Measurements from ENCODE around the gene KIF3A. TPM values are rescaled to one million over a fixed set of nuclear protein-coding genes. Genes with fewer than 3 reads are reported as not detected.

Gene KIF3A
- total and polyA plus RNA-seq, 7 experiments from 2014 or later, result 7.5 to 30.0 (median 11.4) TPM

- H3K27ac Mint-ChIP-seq, result peak overlapping the region; percentile 84 to 94 (median 92)
- H3K36me3 Mint-ChIP-seq, result peaks cover 0 to 9% (median 7%) of the 10 kb centered on the region in 5 donors
Measured at GRCh38 chr5:132737982-132738681, 786 bp upstream of the KIF3A start.

GRCh38 chr5:132734687-132735086 is 2.7 kb downstream of the KIF3A start:
- H3K27ac Mint-ChIP-seq, result no peak overlapping the region
- peaks cover 0 to 7% (median 0%) of the 10 kb centered on the region in 5 donors for H3K27me3 Mint-ChIP-seq
- peaks cover 0 to 21% (median 14%) of the 10 kb centered on the region in 5 donors for H3K36me3 Mint-ChIP-seq
- no peak overlapping the region for H3K4me3 ChIP-seq (ENCODE audit: low read length)
- H3K9me3 Mint-ChIP-seq, result no peaks in the 10 kb centered on the region
- intact Hi-C loops (cut with micrococcal nuclease), result loop anchor here (5.0 to 10.0 kb wide), 5 partner anchors 133 to 2003 kb away; partner anchors contain the start of genes CAMLG (in 1 of the 2), FNIP1 (in 1 of the 2), GDF9 (in 1 of the 2) and RAPGEF6 (in 1 of the 2)
- POLR2A ChIA-PET, result no interaction called here
- peak overlapping the region in 2 of 10 donors; percentile 21 to 24 for H3K4me3 Mint-ChIP-seq
- no peaks in the 10 kb centered on the region for H3K27me3 ChIP-seq (ENCODE audit: control insufficient read depth in 2 of 2, insufficient read depth in 2 of 2, low read length in 2 of 2)
- CTCF ChIA-PET, result no interaction called here
- ATAC-seq (no peak), DNase-seq (no peak)
- peaks cover 18 to 56% (median 40%) of the 10 kb centered on the region in 7 donors for H3K4me1 Mint-ChIP-seq
- H3K9me3 ChIP-seq (ENCODE audit: control insufficient read depth in 2 of 3, low read length in 3 of 3), result no peaks in the 10 kb centered on the region
- H3K27ac ChIP-seq (ENCODE audit: low read depth, low read length), result no peak overlapping the region
- H3K36me3 ChIP-seq (ENCODE audit: control insufficient read depth in 2 of 3, insufficient read depth in 3 of 3, low read length in 3 of 3), result peaks cover 0 to 7% (median 0%) of the 10 kb centered on the region in 3 experiments
- H3K4me1 ChIP-seq (ENCODE audit: control insufficient read depth in 2 of 2, insufficient read depth in 2 of 2, low read length in 2 of 2), result peaks cover 13 to 18% of the 10 kb centered on the region in 2 donors

More at GRCh38 chr5:132737982-132738681, 786 bp upstream of the KIF3A start:
- ChIA-PET POLR2A (interaction anchor here (0.6 to 2.7 kb wide), 7 partner anchors 9 to 1192 kb away, joined by 3 to 48 read pairs (median 3); partner anchors contain the start of genes CCNI2, GDF9, RAD50 and SLC22A5), CTCF (interaction anchor here (0.8 to 1.5 kb wide), 4 partner anchors 8 to 132 kb away, joined by 4 read pairs; partner anchors contain the start of gene CCNI2)
- Mint-ChIP-seq H3K9me3 (peaks cover 0 to 1% (median 0%) of the 10 kb centered on the region in 11 donors), H3K27me3 (peaks cover 0 to 22% (median 5%) of the 10 kb centered on the region in 5 donors), H3K4me3 (peak overlapping the region; percentile 87 to 94 (median 92)), H3K4me1 (peaks cover 14 to 50% (median 36%) of the 10 kb centered on the region in 7 donors)
- peaks cover 0 to 3% (median 0%) of the 10 kb centered on the region in 3 experiments for H3K36me3 ChIP-seq (ENCODE audit: control insufficient read depth in 2 of 3, insufficient read depth in 3 of 3, low read length in 3 of 3)
- H3K27me3 ChIP-seq (ENCODE audit: control insufficient read depth in 2 of 2, insufficient read depth in 2 of 2, low read length in 2 of 2), result no peaks in the 10 kb centered on the region
- intact Hi-C loops (cut with micrococcal nuclease), result loop anchor here (1.0 to 10.0 kb wide), 16 partner anchors 9 to 1999 kb away; partner anchors contain the start of genes CCNI2 (in 2 of the 2), GDF9 (in 2 of the 2), RAD50 (in 2 of the 2) and SEPTIN8 (in 2 of the 2)
- peak overlapping the region; percentile 96 for H3K4me3 ChIP-seq (ENCODE audit: low read length)
- H3K4me1 ChIP-seq (ENCODE audit: control insufficient read depth in 2 of 2, insufficient read depth in 2 of 2, low read length in 2 of 2), result peaks cover 13 to 18% of the 10 kb centered on the region in 2 donors
- no peaks in the 10 kb centered on the region for H3K9me3 ChIP-seq (ENCODE audit: control insufficient read depth in 2 of 3, low read length in 3 of 3)
- H3K27ac ChIP-seq (ENCODE audit: low read depth, low read length), result peak overlapping the region; percentile 78
- no peak for ATAC-seq
- DNase-seq, result no peak

GRCh38 chr5:132733499-132734148 is 3.7 kb downstream of the KIF3A start:
- Histone ChIP-seq H3K9me3 (ENCODE audit: control insufficient read depth in 2 of 3, low read length in 3 of 3) (no peaks in the 10 kb centered on the region), H3K4me1 (ENCODE audit: control insufficient read depth in 2 of 2, insufficient read depth in 2 of 2, low read length in 2 of 2) (peaks cover 13 to 18% of the 10 kb centered on the region in 2 donors), H3K27ac (ENCODE audit: low read depth, low read length) (no peak overlapping the region), H3K36me3 (ENCODE audit: control insufficient read depth in 2 of 3, insufficient read depth in 3 of 3, low read length in 3 of 3) (peaks cover 0 to 7% (median 0%) of the 10 kb centered on the region in 3 experiments), H3K27me3 (ENCODE audit: control insufficient read depth in 2 of 2, insufficient read depth in 2 of 2, low read length in 2 of 2) (no peaks in the 10 kb centered on the region), H3K4me3 (ENCODE audit: low read length) (no peak overlapping the region)
- Mint-ChIP-seq H3K4me1 (peaks cover 21 to 52% (median 39%) of the 10 kb centered on the region in 7 donors), H3K27ac (no peak overlapping the region), H3K27me3 (no peaks in the 10 kb centered on the region), H3K36me3 (peaks cover 0 to 24% (median 16%) of the 10 kb centered on the region in 5 donors), H3K9me3 (no peaks in the 10 kb centered on the region), H3K4me3 (no peak overlapping the region)
- no peak for ATAC-seq
- ChIA-PET CTCF (no interaction called here), POLR2A (interaction anchor here (0.7 to 1.9 kb wide), 2 partner anchors 14 to 67 kb away, joined by 3 to 5 read pairs; partner anchors contain the start of gene CCNI2)
- DNase-seq, result no peak
- intact Hi-C loops (cut with micrococcal nuclease), result loop anchor here (10.0 kb wide), 2 partner anchors 939 to 1099 kb away; partner anchors contain the start of genes FNIP1 (in 1 of the 2) and RAPGEF6 (in 1 of the 2)

- ATAC-seq, result no peak
- H3K36me3 ChIP-seq (ENCODE audit: control insufficient read depth in 2 of 3, insufficient read depth in 3 of 3, low read length in 3 of 3), result peaks cover 4 to 11% (median 4%) of the 10 kb centered on the region in 3 experiments
- peaks cover 4 to 39% (median 29%) of the 10 kb centered on the region in 5 donors for H3K36me3 Mint-ChIP-seq
- no peak overlapping the region for H3K27ac ChIP-seq (ENCODE audit: low read depth, low read length)
- H3K27me3 ChIP-seq (ENCODE audit: control insufficient read depth in 2 of 2, insufficient read depth in 2 of 2, low read length in 2 of 2), result no peaks in the 10 kb centered on the region
- H3K27me3 Mint-ChIP-seq, result no peaks in the 10 kb centered on the region
- peak overlapping the region in 2 of 9 donors; percentile 38 to 86 for H3K27ac Mint-ChIP-seq
- H3K4me3 Mint-ChIP-seq, result no peak overlapping the region
- no peak for DNase-seq
- no peaks in the 10 kb centered on the region for H3K9me3 ChIP-seq (ENCODE audit: control insufficient read depth in 2 of 3, low read length in 3 of 3)
- H3K4me1 Mint-ChIP-seq, result peaks cover 4 to 26% (median 15%) of the 10 kb centered on the region in 7 donors
- H3K9me3 Mint-ChIP-seq, result no peaks in the 10 kb centered on the region
- no peak overlapping the region for H3K4me3 ChIP-seq (ENCODE audit: low read length)
- intact Hi-C loops (cut with micrococcal nuclease), result loop anchor here (10.0 kb wide), 2 partner anchors 935 to 1095 kb away; partner anchors contain the start of genes FNIP1 (in 1 of the 2) and RAPGEF6 (in 1 of the 2)
- ChIA-PET CTCF (interaction anchor here (0.7 kb wide), 1 partner anchor 37 kb away, joined by 3 read pairs; no protein-coding TSS in a partner anchor), POLR2A (interaction anchor here (0.6 kb wide), 1 partner anchor 122 kb away, joined by 3 read pairs; no protein-coding TSS in a partner anchor)
- H3K4me1 ChIP-seq (ENCODE audit: control insufficient read depth in 2 of 2, insufficient read depth in 2 of 2, low read length in 2 of 2), result no peaks in the 10 kb centered on the region
Measured at GRCh38 chr5:132729896-132730295, 7.5 kb downstream of the KIF3A start.

- DNase-seq (no peak), ATAC-seq (no peak)
- intact Hi-C loops (cut with micrococcal nuclease), result no loop called here
- Histone ChIP-seq H3K36me3 (ENCODE audit: control insufficient read depth in 2 of 3, insufficient read depth in 3 of 3, low read length in 3 of 3) (peaks cover 0 to 11% (median 7%) of the 10 kb centered on the region in 3 experiments), H3K27me3 (ENCODE audit: control insufficient read depth in 2 of 2, insufficient read depth in 2 of 2, low read length in 2 of 2) (no peaks in the 10 kb centered on the region), H3K4me1 (ENCODE audit: control insufficient read depth in 2 of 2, insufficient read depth in 2 of 2, low read length in 2 of 2) (no peaks in the 10 kb centered on the region), H3K4me3 (ENCODE audit: low read length) (no peak overlapping the region), H3K9me3 (ENCODE audit: control insufficient read depth in 2 of 3, low read length in 3 of 3) (no peaks in the 10 kb centered on the region), H3K27ac (ENCODE audit: low read depth, low read length) (no peak overlapping the region)
- no peaks in the 10 kb centered on the region for H3K27me3 Mint-ChIP-seq
- ChIA-PET POLR2A (no interaction called here), CTCF (no interaction called here)
- peaks cover 4 to 50% (median 27%) of the 10 kb centered on the region in 5 donors for H3K36me3 Mint-ChIP-seq
- H3K27ac Mint-ChIP-seq, result no peak overlapping the region
- H3K9me3 Mint-ChIP-seq, result peaks cover 0 to 2% (median 0%) of the 10 kb centered on the region in 11 donors
- peaks cover 3 to 15% (median 6%) of the 10 kb centered on the region in 7 donors for H3K4me1 Mint-ChIP-seq
- no peak overlapping the region for H3K4me3 Mint-ChIP-seq
Measured at GRCh38 chr5:132725745-132726144, 11.6 kb downstream of the KIF3A start.

Measured in naive thymus-derived CD4-positive, alpha-beta T cell (primary cell).